ENCODE data around the gene CLEC11A.
"Not testable (repeated sequence)": the region's sequence is repeated elsewhere in the genome, so short reads cannot be mapped to it uniquely, and the experiment has no call there.

Gene CLEC11A

GRCh38 chr19:50750010-50750409 is 26.8 kb downstream of the CLEC11A start:
- Mint-ChIP-seq H3K27ac (no peak overlapping the region), H3K9me3 (no peaks in the 10 kb centered on the region), H3K36me3 (ENCODE audit: low read depth) (no peaks in the 10 kb centered on the region), H3K4me1 (ENCODE audit: low read depth) (no peaks in the 10 kb centered on the region), H3K27me3 (ENCODE audit: low read depth) (peaks cover 3% of the 10 kb centered on the region), H3K4me3 (no peak overlapping the region)

- Mint-ChIP-seq H3K27ac (no peak overlapping the region), H3K36me3 (ENCODE audit: low read depth) (no peaks in the 10 kb centered on the region), H3K4me3 (no peak overlapping the region), H3K9me3 (no peaks in the 10 kb centered on the region), H3K27me3 (ENCODE audit: low read depth) (peaks cover 3% of the 10 kb centered on the region), H3K4me1 (ENCODE audit: low read depth) (no peaks in the 10 kb centered on the region)
Measured at GRCh38 chr19:50753879-50754278, 30.7 kb downstream of the CLEC11A start.

GRCh38 chr19:50756244-50756643 is 33.1 kb downstream of the CLEC11A start:
- not testable (repeated sequence) for H3K27me3 Mint-ChIP-seq (ENCODE audit: low read depth); H3K4me1 Mint-ChIP-seq (ENCODE audit: low read depth); H3K36me3 Mint-ChIP-seq (ENCODE audit: low read depth); H3K4me3 Mint-ChIP-seq; H3K27ac Mint-ChIP-seq; H3K9me3 Mint-ChIP-seq

- H3K27me3 Mint-ChIP-seq (ENCODE audit: low read depth); H3K4me1 Mint-ChIP-seq (ENCODE audit: low read depth); H3K4me3 Mint-ChIP-seq; H3K36me3 Mint-ChIP-seq (ENCODE audit: low read depth); H3K27ac Mint-ChIP-seq; H3K9me3 Mint-ChIP-seq: not testable (repeated sequence)
Measured at GRCh38 chr19:50757624-50758023, 34.5 kb downstream of the CLEC11A start.

GRCh38 chr19:50759076-50759475 is 35.9 kb downstream of the CLEC11A start:
- H3K4me1 Mint-ChIP-seq (ENCODE audit: low read depth); H3K9me3 Mint-ChIP-seq; H3K27me3 Mint-ChIP-seq (ENCODE audit: low read depth); H3K27ac Mint-ChIP-seq; H3K4me3 Mint-ChIP-seq; H3K36me3 Mint-ChIP-seq (ENCODE audit: low read depth): not testable (repeated sequence)

- no peak overlapping the region for H3K4me3 Mint-ChIP-seq
- no peaks in the 10 kb centered on the region for H3K27me3 Mint-ChIP-seq (ENCODE audit: low read depth)
- no peak overlapping the region for H3K27ac Mint-ChIP-seq
- no peaks in the 10 kb centered on the region for H3K4me1 Mint-ChIP-seq (ENCODE audit: low read depth)
- no peaks in the 10 kb centered on the region for H3K9me3 Mint-ChIP-seq
- H3K36me3 Mint-ChIP-seq (ENCODE audit: low read depth), result no peaks in the 10 kb centered on the region
Measured at GRCh38 chr19:50759886-50760285, 36.7 kb downstream of the CLEC11A start.

GRCh38 chr19:50761501-50761900 is 38.3 kb downstream of the CLEC11A start:
- not testable (repeated sequence) for H3K36me3 Mint-ChIP-seq (ENCODE audit: low read depth); H3K4me3 Mint-ChIP-seq; H3K27ac Mint-ChIP-seq; H3K4me1 Mint-ChIP-seq (ENCODE audit: low read depth); H3K9me3 Mint-ChIP-seq; H3K27me3 Mint-ChIP-seq (ENCODE audit: low read depth)

- H3K4me3 Mint-ChIP-seq; H3K27me3 Mint-ChIP-seq (ENCODE audit: low read depth); H3K4me1 Mint-ChIP-seq (ENCODE audit: low read depth); H3K27ac Mint-ChIP-seq; H3K36me3 Mint-ChIP-seq (ENCODE audit: low read depth); H3K9me3 Mint-ChIP-seq: not testable (repeated sequence)
Measured at GRCh38 chr19:50763521-50763920, 40.4 kb downstream of the CLEC11A start.

GRCh38 chr19:50764409-50764808 is 41.2 kb downstream of the CLEC11A start:
- Mint-ChIP-seq H3K36me3 (ENCODE audit: low read depth) (no peaks in the 10 kb centered on the region), H3K27me3 (ENCODE audit: low read depth) (no peaks in the 10 kb centered on the region), H3K4me3 (no peak overlapping the region), H3K9me3 (no peaks in the 10 kb centered on the region), H3K27ac (no peak overlapping the region), H3K4me1 (ENCODE audit: low read depth) (no peaks in the 10 kb centered on the region)

- not testable (repeated sequence) for H3K36me3 Mint-ChIP-seq (ENCODE audit: low read depth); H3K27ac Mint-ChIP-seq; H3K27me3 Mint-ChIP-seq (ENCODE audit: low read depth); H3K9me3 Mint-ChIP-seq; H3K4me3 Mint-ChIP-seq; H3K4me1 Mint-ChIP-seq (ENCODE audit: low read depth)
Measured at GRCh38 chr19:50766746-50767145, 43.6 kb downstream of the CLEC11A start.

- not testable (repeated sequence) for H3K4me1 Mint-ChIP-seq (ENCODE audit: low read depth); H3K9me3 Mint-ChIP-seq; H3K36me3 Mint-ChIP-seq (ENCODE audit: low read depth); H3K4me3 Mint-ChIP-seq; H3K27ac Mint-ChIP-seq; H3K27me3 Mint-ChIP-seq (ENCODE audit: low read depth)
Measured at GRCh38 chr19:50767263-50767662, 44.1 kb downstream of the CLEC11A start.

- Mint-ChIP-seq H3K27me3 (ENCODE audit: low read depth) (no peaks in the 10 kb centered on the region), H3K27ac (no peak overlapping the region), H3K9me3 (no peaks in the 10 kb centered on the region), H3K36me3 (ENCODE audit: low read depth) (no peaks in the 10 kb centered on the region), H3K4me1 (ENCODE audit: low read depth) (no peaks in the 10 kb centered on the region), H3K4me3 (no peak overlapping the region)
Measured at GRCh38 chr19:50768277-50768676, 45.1 kb downstream of the CLEC11A start.

- not testable (repeated sequence) for H3K9me3 Mint-ChIP-seq; H3K27ac Mint-ChIP-seq; H3K27me3 Mint-ChIP-seq (ENCODE audit: low read depth); H3K4me1 Mint-ChIP-seq (ENCODE audit: low read depth); H3K4me3 Mint-ChIP-seq; H3K36me3 Mint-ChIP-seq (ENCODE audit: low read depth)
Measured at GRCh38 chr19:50770164-50770563, 47.0 kb downstream of the CLEC11A start, which contains the start of gene GPR32. GPR32 (plus strand) TSS chr19:50770464; CDS start chr19:50770601, 137 bp downstream.

- Mint-ChIP-seq H3K4me3 (no peak overlapping the region), H3K27me3 (ENCODE audit: low read depth) (peaks cover 8% of the 10 kb centered on the region), H3K9me3 (no peaks in the 10 kb centered on the region), H3K4me1 (ENCODE audit: low read depth) (no peaks in the 10 kb centered on the region), H3K36me3 (ENCODE audit: low read depth) (no peaks in the 10 kb centered on the region), H3K27ac (no peak overlapping the region)
Measured at GRCh38 chr19:50770888-50771287, 47.7 kb downstream of the CLEC11A start.

GRCh38 chr19:50772476-50772875 is 49.3 kb downstream of the CLEC11A start:
- Mint-ChIP-seq H3K4me1 (ENCODE audit: low read depth) (no peaks in the 10 kb centered on the region), H3K27me3 (ENCODE audit: low read depth) (peaks cover 13% of the 10 kb centered on the region), H3K27ac (no peak overlapping the region), H3K36me3 (ENCODE audit: low read depth) (no peaks in the 10 kb centered on the region), H3K4me3 (no peak overlapping the region), H3K9me3 (no peaks in the 10 kb centered on the region)

- not testable (repeated sequence) for H3K36me3 Mint-ChIP-seq (ENCODE audit: low read depth); H3K4me1 Mint-ChIP-seq (ENCODE audit: low read depth); H3K27ac Mint-ChIP-seq; H3K9me3 Mint-ChIP-seq; H3K4me3 Mint-ChIP-seq
- H3K27me3 Mint-ChIP-seq (ENCODE audit: low read depth), result peaks cover 17% of the 10 kb centered on the region
Measured at GRCh38 chr19:50772912-50773311, 49.7 kb downstream of the CLEC11A start.

Data from T-helper 1 cell treated with Interleukin-12 subunit alpha and Interleukin-12 subunit beta and Interleukin-4 antibody, amounts not matched to agents 30 μg/mL and 1 μg/mL, for 36 hours (primary cell).